K562 (cell line): ENCODE data around the gene EIF4G1. TPM values are rescaled to one million over a fixed set of nuclear protein-coding genes. Genes with fewer than 3 reads are reported as not detected.
A peak's percentile ranks its signal among the peaks of the same experiment; 100 is the strongest.

ENCODE experiments used
- ATAC-seq: fragments of 200-7000 bp; cut with Tn5 transposase; 3 replicates; pipeline ENCODE4 v1.9.1; 2020; ENCODE audit warnings: moderate library complexity
- BruUV-seq: library from RNA; stranded (reverse); fragments of 400-500 nt; replicated peaks from 2 replicates; lab custom pipeline; 2021; lab: Mats Ljungman, UMichigan
- CTCF ChIA-PET: fragments of 300-600 bp; formaldehyde crosslinking; extraction: SDS; loops from one replicate; lab custom pipeline; 2021; ENCODE audit warnings: low intra/inter-chr PET ratio; lab: Yijun Ruan, JAX
- POLR2A ChIA-PET: fragments of 300-600, 350-650 bp; sonication (Branson Sonifier 250); formaldehyde crosslinking; extraction: SDS; loops from one replicate; lab custom pipeline; 2021; ENCODE audit warnings: antibody characterized with exemption, inconsistent platforms; lab: Yijun Ruan, JAX
- DNase-seq, 4 experiments: peaks; one replicate each; pipeline versions ENCODE4 v3.0.0 to v3.0.0-alpha.2; 2011 to 2018; ENCODE audit warnings: low spot score in 3 of 4, mixed read lengths in 3 of 4; ENCODE audit errors: extremely low read depth in 1 of 4
- FAIRE-seq: peaks from 2 replicates; lab custom pipeline; 2011; peaks lifted over from hg19 to GRCh38; lab: Jason Lieb, UNC
- H2AFZ ChIP-seq: 2 replicates; pipeline ENCODE4 v1.6.0; 2011; ENCODE audit warnings: low read depth, low read length, control low read depth, inconsistent platforms
- H3K27ac ChIP-seq: fragments of 200-600 bp; 3 replicates; pipeline ENCODE4 v1.8.0; 2011; ENCODE audit warnings: low read depth, mild to moderate bottlenecking, control low read depth, inconsistent platforms, low read length, moderate library complexity, mixed read lengths; ENCODE audit errors: extremely low read depth
- H3K27me3 ChIP-seq, 2 experiments: fragments of 300-600 bp in 1 of 2; 2 replicates in 1 of 2; 3 replicates in 1 of 2; pipeline versions ENCODE4 v1.6.0 to v1.8.0; 2011; ENCODE audit warnings: inconsistent platforms in 2 of 2, low read length in 2 of 2, mild to moderate bottlenecking in 1 of 2, mixed read lengths in 1 of 2, moderate library complexity in 1 of 2; ENCODE audit not compliant: control insufficient read depth in 2 of 2, insufficient read depth in 2 of 2
- H3K36me3 ChIP-seq: fragments of 300-600 bp; 3 replicates; pipeline ENCODE4 v1.8.0; 2011; ENCODE audit warnings: mild to moderate bottlenecking, low read length, inconsistent platforms; ENCODE audit not compliant: control insufficient read depth, insufficient read depth
- H3K4me1 ChIP-seq, 2 experiments: fragments of 200-600 bp in 1 of 2; replicated peaks in 1 of 2; 2 replicates in 1 of 2; 3 replicates in 1 of 2; pipeline versions ENCODE4 v1.5.1 to v1.8.0; 2011; ENCODE audit warnings: inconsistent platforms in 2 of 2, low read length in 2 of 2, mild to moderate bottlenecking in 1 of 2, mixed read lengths in 1 of 2, moderate library complexity in 1 of 2; ENCODE audit not compliant: control insufficient read depth in 2 of 2, insufficient read depth in 2 of 2
- H3K4me2 ChIP-seq: 2 replicates; pipeline ENCODE4 v1.6.1; 2011; ENCODE audit warnings: low read length, control low read depth, inconsistent platforms, mixed read lengths; ENCODE audit not compliant: insufficient read depth
- H3K4me3 ChIP-seq: fragments of 200-600 bp; sonication (generic), shearing (Covaris generic); 2 replicates; pipeline ENCODE4 v1.5.1; 2016; ENCODE audit warnings: control low read depth, inconsistent platforms
- H3K79me2 ChIP-seq: fragments of 200-600 bp; 3 replicates; pipeline ENCODE4 v1.8.0; 2011; ENCODE audit warnings: low read length, inconsistent platforms; ENCODE audit not compliant: control insufficient read depth, insufficient read depth
- H3K9ac ChIP-seq, 2 experiments: 2 replicates each; pipeline versions ENCODE4 v1.6.0 to v1.6.1; 2011; ENCODE audit warnings: low read depth in 2 of 2, low read length in 2 of 2, control low read depth in 1 of 2, inconsistent platforms in 1 of 2, mild to moderate bottlenecking in 1 of 2, mixed read lengths in 1 of 2; ENCODE audit not compliant: insufficient read depth in 1 of 2
- H3K9me1 ChIP-seq: one replicate; pipeline ENCODE4 v1.6.0; 2011; ENCODE audit warnings: inconsistent platforms, mild to moderate bottlenecking, low read length, moderate library complexity; ENCODE audit not compliant: control insufficient read depth, insufficient read depth
- H3K9me3 ChIP-seq: replicated peaks from 2 replicates; pipeline ENCODE4 v1.5.1; 2011; ENCODE audit warnings: low read depth, low read length, inconsistent platforms; ENCODE audit not compliant: control insufficient read depth, insufficient read depth
- H4K20me1 ChIP-seq: replicated peaks from 2 replicates; pipeline ENCODE4 v1.6.1; 2011; ENCODE audit warnings: low read length, inconsistent platforms, mixed read lengths; ENCODE audit not compliant: control insufficient read depth, insufficient read depth
- BCOR ChIP-seq: fragments of 450-650 bp; IDR thresholded peaks from 2 replicates; pipeline ENCODE4 v1.6.1; 2016
- CTBP1 ChIP-seq: fragments of 450-650 bp; IDR thresholded peaks from 2 replicates; pipeline ENCODE4 v1.6.1; 2016; ENCODE audit warnings: borderline replicate concordance
- EGR1 ChIP-seq: fragments of 450-650 bp; conservative IDR thresholded peaks from 2 replicates; pipeline ENCODE4 v1.6.1; 2017; ENCODE audit warnings: mild to moderate bottlenecking
- HDAC1 ChIP-seq, 2 experiments: fragments of 450-650 bp; IDR thresholded peaks; 2 replicates each; pipeline ENCODE4 v1.6.1; 2016 to 2017; ENCODE audit warnings: inconsistent platforms in 1 of 2, mild to moderate bottlenecking in 1 of 2, moderate library complexity in 1 of 2
- HNRNPH1 ChIP-seq: fragments of 200-400 bp; formaldehyde crosslinking; optimal IDR thresholded peaks from 2 replicates; pipeline ENCODE3; 2017; ENCODE audit warnings: low read depth, mild to moderate bottlenecking, low read length, moderate library complexity
- MYC ChIP-seq, 2 experiments: fragments of 250-450 bp in 1 of 2; sonication (Bioruptor Pico) in 1 of 2; IDR thresholded peaks; 2 replicates each; pipeline versions ENCODE4 v1.5.1 to v1.6.1; 2012 to 2021; ENCODE audit warnings: low read depth in 2 of 2, borderline replicate concordance in 1 of 2, improper control_type of control experiment in 1 of 2, low read length in 1 of 2, mild to moderate bottlenecking in 1 of 2, moderate library complexity in 1 of 2
- POLR3A ChIP-seq: IDR thresholded peaks from 2 replicates; pipeline ENCODE4 v1.6.1; 2011; ENCODE audit warnings: borderline replicate concordance, mild to moderate bottlenecking, moderate library complexity; ENCODE audit not compliant: insufficient read length, insufficient read depth; ENCODE audit errors: extremely low read depth
- RUNX1 ChIP-seq: sonication (generic); IDR thresholded peaks from 2 replicates; pipeline ENCODE4 v1.6.1; 2016; ENCODE audit warnings: antibody characterized with exemption, low read depth
- STAT5A ChIP-seq: IDR thresholded peaks from 2 replicates; pipeline ENCODE4 v1.6.1; 2012; ENCODE audit warnings: low read length, inconsistent platforms, borderline replicate concordance
- ZNF253 ChIP-seq: fragments of 250-450 bp; sonication (Bioruptor Pico); conservative IDR thresholded peaks from 2 replicates; pipeline ENCODE4 v1.6.1; 2021; ENCODE audit warnings: mild to moderate bottlenecking
- ZNF395 ChIP-seq: fragments of 200-800 bp; sonication (Bioruptor generic); IDR thresholded peaks from 2 replicates; pipeline ENCODE4 v1.6.1; 2017; ENCODE audit warnings: missing genetic modification characterization, missing compliant biosample characterization
- WGBS: fragments of 100-300 bp; shearing (Covaris generic); methylation state at CpG from one replicate; pipeline ENCODE4 v1.1.6; 2016; ENCODE audit warnings: low coverage, mixed read lengths; ENCODE audit not compliant: insufficient coverage; ENCODE audit errors: missing lambda C conversion rate; 5-methylcytosine and 5-hydroxymethylcytosine counted together
- in situ Hi-C: fragments of 300-500 bp; cut with MboI; formaldehyde crosslinking; loops from 4 replicates; pipeline ENCODE4 v1.15.0; 2018; ENCODE audit warnings: inconsistent platforms, mixed read lengths
- intact Hi-C: fragments of 100-400 bp; cut with micrococcal nuclease; formaldehyde crosslinking; loops from 2 replicates; pipeline ENCODE4 v1.14.2; 2022
- polyA plus RNA-seq, 8 experiments: library from polyadenylated mRNA; depleted of rRNA in 4 of 8; stranded (reverse) in 5 of 8; unstranded in 3 of 8; fragments of >200 nt; fragmentation: Nextera tagmentation in 2 of 8; fragmentation: Illumina TruSeq in 1 of 8; extraction: Ambion mirVana in 2 of 8; extraction: Trizol in 1 of 8; gene quantifications; 2 replicates each; pipeline versions ENCODE4 v1.2.1 to v1.2.3, GENCODE V29; 2011 to 2014; ENCODE audit warnings: inconsistent platforms in 1 of 8, missing spikeins in 1 of 8
- total RNA-seq, 7 experiments: library from RNA; depleted of rRNA in 6 of 7; stranded (reverse); fragments of >200 nt in 6 of 7; fragmentation: Illumina TruSeq in 2 of 7; extraction: Trizol in 2 of 7; gene quantifications; 2 replicates each; pipeline versions ENCODE4 v1.2.1 to v1.2.3, GENCODE V29; 2011 to 2021; ENCODE audit warnings: low replicate concordance in 1 of 7
- TF ChIP-seq, protein P1 (sequence below): fragments of 450-650 bp; IDR thresholded peaks from 2 replicates; pipeline ENCODE4 v1.6.1; 2017; ENCODE audit warnings: antibody characterized with exemption
- TF ChIP-seq, protein P2 (sequence below): fragments of 150-350 bp; conservative IDR thresholded peaks from 2 replicates; pipeline ENCODE4 v1.6.1; 2014; ENCODE audit warnings: low read length

Gene EIF4G1
- total and polyA plus RNA-seq, 9 of the 15 experiments (the other 6 are each of a cell fraction or from before 2014, with no cell fraction given): 4.6 to 505 (median 155) TPM

GRCh38 chr3:184377374-184377773, 63.0 kb downstream of the EIF4G1 start (continued):
- TF ChIP-seq POLR3A: no peak
- no peak for TF ChIP-seq CTBP1
- TF ChIP-seq STAT5A: no peak
- no peak for TF ChIP-seq BCOR
- TF ChIP-seq, protein P1, sequence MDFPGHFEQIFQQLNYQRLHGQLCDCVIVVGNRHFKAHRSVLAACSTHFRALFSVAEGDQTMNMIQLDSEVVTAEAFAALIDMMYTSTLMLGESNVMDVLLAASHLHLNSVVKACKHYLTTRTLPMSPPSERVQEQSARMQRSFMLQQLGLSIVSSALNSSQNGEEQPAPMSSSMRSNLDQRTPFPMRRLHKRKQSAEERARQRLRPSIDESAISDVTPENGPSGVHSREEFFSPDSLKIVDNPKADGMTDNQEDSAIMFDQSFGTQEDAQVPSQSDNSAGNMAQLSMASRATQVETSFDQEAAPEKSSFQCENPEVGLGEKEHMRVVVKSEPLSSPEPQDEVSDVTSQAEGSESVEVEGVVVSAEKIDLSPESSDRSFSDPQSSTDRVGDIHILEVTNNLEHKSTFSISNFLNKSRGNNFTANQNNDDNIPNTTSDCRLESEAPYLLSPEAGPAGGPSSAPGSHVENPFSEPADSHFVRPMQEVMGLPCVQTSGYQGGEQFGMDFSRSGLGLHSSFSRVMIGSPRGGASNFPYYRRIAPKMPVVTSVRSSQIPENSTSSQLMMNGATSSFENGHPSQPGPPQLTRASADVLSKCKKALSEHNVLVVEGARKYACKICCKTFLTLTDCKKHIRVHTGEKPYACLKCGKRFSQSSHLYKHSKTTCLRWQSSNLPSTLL: no peak
- no peak for TF ChIP-seq ZNF253 (CRISPR knock-in tag)

DNA sequence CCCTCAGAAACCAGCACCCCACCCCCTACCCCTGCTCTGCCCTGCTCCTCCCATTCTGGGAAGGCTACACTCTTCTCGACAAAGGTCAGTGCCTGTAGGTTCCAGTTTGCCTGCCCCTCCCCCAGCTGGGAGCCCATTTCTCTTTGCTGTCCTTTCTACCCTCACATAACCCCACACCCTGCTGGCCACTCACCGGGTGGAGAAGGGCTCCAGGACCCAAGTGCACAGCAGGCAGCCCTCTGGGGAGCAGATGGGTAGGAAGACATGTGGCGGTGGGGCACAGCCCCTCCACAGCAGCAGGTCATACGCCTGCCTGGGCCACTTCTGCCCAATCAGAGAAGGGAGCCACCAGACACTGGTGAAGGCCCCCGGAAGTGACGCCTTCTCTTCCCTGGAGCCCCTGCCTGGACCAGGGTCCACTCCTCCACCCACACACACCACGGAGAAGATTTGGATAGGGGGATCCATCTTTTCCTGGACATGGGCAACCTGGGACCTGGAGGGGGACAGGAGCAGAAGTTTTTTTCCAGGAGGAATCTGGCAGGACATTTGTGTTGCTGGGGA, 63.6 kb downstream of the EIF4G1 start, which contains the start of gene THPO:
THPO (minus strand) TSS at position 326 of the 564 bp plus-strand sequence. CDS start 1,948 bp downstream, outside the sequence.
- Histone ChIP-seq H3K9ac (peak within 1 kb of the TSS; percentile 21 to 64; a peak in 3 of 4 replicates), H3K79me2 (no peaks in the 10 kb centered on the region), H3K4me2 (peak within 1 kb of the TSS; percentile 66), H3K4me1 (peaks cover 5 to 34% of the 10 kb centered on the region in 2 experiments; a peak in 4 of 5 replicates), H4K20me1 (0 out of 2 replicates have a peak, but pooled peaks cover 3% of the 10 kb centered on the region), H3K27me3 (peaks cover 18 to 30% of the 10 kb centered on the region in 2 experiments), H2AFZ (peak within 1 kb of the TSS; percentile 90), H3K36me3 (no peaks in the 10 kb centered on the region), H3K4me3 (peak within 1 kb of the TSS; percentile 13; the same call in 1 of the 2 replicates), H3K27ac (peak within 1 kb of the TSS; percentile 29; the same call in 1 of the 3 replicates), H3K9me3 (no peaks in the 10 kb centered on the region), H3K9me1 (no peaks in the 10 kb centered on the region)
- peak; percentile 76 for FAIRE-seq
- peak; percentile 75 for ATAC-seq
- DNase-seq: peak; percentile 72 to 83 (median 80)
- no TSS peak for BruUV-seq
- in situ Hi-C loops: no loop called here
- 13% methylated on average over 7 of the region's 7 CpGs for WGBS
- ChIA-PET POLR2A (interaction anchor here (0.6 to 1.3 kb wide), 4 partner anchors 9 to 334 kb away, joined by 3 to 7 read pairs (median 3); partner anchors contain the start of gene MAGEF1), CTCF (no interaction called here)
- intact Hi-C loops: loop anchor here (10.0 kb wide), 1 partner anchor 397 kb away; no protein-coding TSS in a partner anchor
- TF ChIP-seq HNRNPH1 (no peak), MYC (IDR thresholded peaks at IDR 0.05; ENCODE audit: low read depth, low read length) (peak; percentile 51; the same call in 1 of the 2 replicates), MYC (CRISPR knock-in tag; IDR thresholded peaks at IDR 0.05; ENCODE audit: borderline replicate concordance, low read depth) (no peak), EGR1 (peak; percentile 45; the same call in 1 of the 2 replicates), RUNX1 (no peak), HDAC1 (IDR thresholded peaks at IDR 0.05) (peak in 1 of 2 experiments; percentile 54; a peak in 2 of 4 replicates), ZNF395 (CRISPR knock-in tag) (no peak)
- TF ChIP-seq, protein P2, sequence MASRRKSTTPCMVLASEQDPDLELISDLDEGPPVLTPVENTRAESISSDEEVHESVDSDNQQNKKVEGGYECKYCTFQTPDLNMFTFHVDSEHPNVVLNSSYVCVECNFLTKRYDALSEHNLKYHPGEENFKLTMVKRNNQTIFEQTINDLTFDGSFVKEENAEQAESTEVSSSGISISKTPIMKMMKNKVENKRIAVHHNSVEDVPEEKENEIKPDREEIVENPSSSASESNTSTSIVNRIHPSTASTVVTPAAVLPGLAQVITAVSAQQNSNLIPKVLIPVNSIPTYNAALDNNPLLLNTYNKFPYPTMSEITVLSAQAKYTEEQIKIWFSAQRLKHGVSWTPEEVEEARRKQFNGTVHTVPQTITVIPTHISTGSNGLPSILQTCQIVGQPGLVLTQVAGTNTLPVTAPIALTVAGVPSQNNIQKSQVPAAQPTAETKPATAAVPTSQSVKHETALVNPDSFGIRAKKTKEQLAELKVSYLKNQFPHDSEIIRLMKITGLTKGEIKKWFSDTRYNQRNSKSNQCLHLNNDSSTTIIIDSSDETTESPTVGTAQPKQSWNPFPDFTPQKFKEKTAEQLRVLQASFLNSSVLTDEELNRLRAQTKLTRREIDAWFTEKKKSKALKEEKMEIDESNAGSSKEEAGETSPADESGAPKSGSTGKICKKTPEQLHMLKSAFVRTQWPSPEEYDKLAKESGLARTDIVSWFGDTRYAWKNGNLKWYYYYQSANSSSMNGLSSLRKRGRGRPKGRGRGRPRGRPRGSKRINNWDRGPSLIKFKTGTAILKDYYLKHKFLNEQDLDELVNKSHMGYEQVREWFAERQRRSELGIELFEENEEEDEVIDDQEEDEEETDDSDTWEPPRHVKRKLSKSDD: no peak
